Lung (tissue), 12 donors: ENCODE measurements around the gene ZHX3. TPM values are rescaled to one million over a fixed set of nuclear protein-coding genes. Genes with fewer than 3 reads are reported as not detected.

Experiments used
- ATAC-seq: fragments of 200-7000 bp; cut with Tn5 transposase; one replicate; pipeline ENCODE4 v1.9.1; 2020; ENCODE audit warnings: moderate number of reproducible peaks; ENCODE audit not compliant: insufficient read depth, low FRiP score
- DNase-seq, 3 donors: peaks; one replicate each; pipeline ENCODE4 v3.0.0-alpha.2; 2013 to 2017
- H3K27ac ChIP-seq, 2 donors: one replicate each; pipeline ENCODE4 v1.5.1; 2013; ENCODE audit warnings: mild to moderate bottlenecking in 2 of 2, moderate library complexity in 2 of 2, control low read depth in 1 of 2, inconsistent platforms in 1 of 2, low read depth in 1 of 2, low read length in 1 of 2
- H3K27me3 ChIP-seq, 3 donors: one replicate each; pipeline ENCODE4 v1.5.1; 2013; ENCODE audit warnings: low read length in 2 of 3; ENCODE audit not compliant: control insufficient read depth in 3 of 3, insufficient read depth in 3 of 3
- H3K36me3 ChIP-seq, 4 donors: one replicate each; pipeline ENCODE4 v1.5.1; 2013; ENCODE audit warnings: low read length in 4 of 4, mild to moderate bottlenecking in 1 of 4, moderate library complexity in 1 of 4; ENCODE audit not compliant: control insufficient read depth in 4 of 4, insufficient read depth in 4 of 4
- H3K4me1 ChIP-seq, 5 donors: one replicate each; pipeline ENCODE4 v1.5.1; 2013; ENCODE audit warnings: low read length in 5 of 5, mild to moderate bottlenecking in 2 of 5, moderate library complexity in 1 of 5; ENCODE audit not compliant: control insufficient read depth in 5 of 5, insufficient read depth in 5 of 5
- H3K4me3 ChIP-seq: one replicate; pipeline ENCODE4 v1.5.1; 2013; ENCODE audit warnings: mild to moderate bottlenecking, control low read depth, moderate library complexity
- H3K9ac ChIP-seq, 2 donors: one replicate each; pipeline ENCODE4 v1.5.1; 2013; ENCODE audit warnings: low read length in 2 of 2, control low read depth in 1 of 2; ENCODE audit not compliant: insufficient read depth in 1 of 2
- H3K9me3 ChIP-seq, 4 donors: one replicate each; pipeline ENCODE4 v1.5.1; 2013; ENCODE audit warnings: low read length in 3 of 4, mild to moderate bottlenecking in 1 of 4, moderate library complexity in 1 of 4; ENCODE audit not compliant: control insufficient read depth in 4 of 4, insufficient read depth in 3 of 4
- CTCF ChIP-seq: IDR thresholded peaks from 2 replicates; pipeline ENCODE4 v1.5.1; 2012; ENCODE audit warnings: mild to moderate bottlenecking; ENCODE audit errors: control extremely low read depth, extremely low read depth
- WGBS, 2 donors: extraction: QIAGEN DNeasy Blood & Tissue Kit; methylation state at CpG; one replicate each; pipeline ENCODE4 v1.1.7; 2013; 5-methylcytosine and 5-hydroxymethylcytosine counted together
- polyA plus RNA-seq, 2 donors: library from polyadenylated mRNA; stranded (reverse); fragments of 200-250 nt; gene quantifications; one replicate each; pipeline ENCODE4 v1.2.1, GENCODE V29; 2013
- total RNA-seq, 2 donors: library from RNA; depleted of rRNA in 1 of 2; stranded (reverse); fragments of >200 nt in 1 of 2; gene quantifications; one replicate each; pipeline ENCODE4 v1.2.1, GENCODE V29; 2014 to 2021
- donor health status: control.
- donor health status: control.
- donor health status: Bipolar disorder and iron deficiency.
- donor health status: healthy.
- donor health status: DM: yes; HTN: yes; CAD: no.

The ZHX3 gene
- total and polyA plus RNA-seq, 4 donors, result 8.3 to 48.2 (median 18.0) TPM

- no peaks in the 10 kb centered on the region for H3K27me3 ChIP-seq
- no peaks in the 10 kb centered on the region for H3K9me3 ChIP-seq
- no peak overlapping the region for H3K9ac ChIP-seq
- H3K4me1 ChIP-seq, result peaks cover 0 to 10% (median 2%) of the 10 kb centered on the region in 5 donors
- ATAC-seq (no peak), DNase-seq (no peak)
- no peak overlapping the region for H3K27ac ChIP-seq
- 89 to 94% methylated on average over 12 to 13 of the region's 13 CpGs for whole genome bisulfite sequencing, 2 donors
- TF ChIP-seq CTCF, result no peak
- peaks cover 0 to 10% (median 0%) of the 10 kb centered on the region in 4 donors for H3K36me3 ChIP-seq
- H3K4me3 ChIP-seq, result no peak overlapping the region
Observed at GRCh38 chr20:41348430-41349172, 31.1 kb upstream of the ZHX3 start.

GRCh38 chr20:41347523-41348429 lies 30.2 kb upstream of the ZHX3 start:
- Histone ChIP-seq H3K36me3 (peaks cover 0 to 10% (median 0%) of the 10 kb centered on the region in 4 donors), H3K9ac (no peak overlapping the region), H3K27me3 (no peaks in the 10 kb centered on the region), H3K27ac (no peak overlapping the region), H3K4me3 (no peak overlapping the region), H3K9me3 (no peaks in the 10 kb centered on the region), H3K4me1 (peaks cover 0 to 10% (median 2%) of the 10 kb centered on the region in 5 donors)
- WGBS, 2 donors, result 87 to 89% methylated on average over 13 of the region's 13 CpGs
- DNase-seq (peak; percentile 65 to 81 (median 69)), ATAC-seq (no peak)
- TF ChIP-seq CTCF, result no peak

GRCh38 chr20:41345729-41346067 lies 28.2 kb upstream of the ZHX3 start:
- Histone ChIP-seq H3K27me3 (no peaks in the 10 kb centered on the region), H3K9me3 (peaks cover 0 to 1% (median 0%) of the 10 kb centered on the region in 4 donors), H3K9ac (no peak overlapping the region), H3K4me1 (peaks cover 0 to 18% (median 2%) of the 10 kb centered on the region in 5 donors), H3K36me3 (peaks cover 0 to 10% (median 0%) of the 10 kb centered on the region in 4 donors), H3K4me3 (no peak overlapping the region), H3K27ac (no peak overlapping the region)
- no peak for DNase-seq
- no peak for TF ChIP-seq CTCF
- ATAC-seq, result no peak
- 91 to 93% methylated on average over 17 of the region's 17 CpGs for WGBS, 2 donors
